ENCODE data around the gene IL24.

DNA sequence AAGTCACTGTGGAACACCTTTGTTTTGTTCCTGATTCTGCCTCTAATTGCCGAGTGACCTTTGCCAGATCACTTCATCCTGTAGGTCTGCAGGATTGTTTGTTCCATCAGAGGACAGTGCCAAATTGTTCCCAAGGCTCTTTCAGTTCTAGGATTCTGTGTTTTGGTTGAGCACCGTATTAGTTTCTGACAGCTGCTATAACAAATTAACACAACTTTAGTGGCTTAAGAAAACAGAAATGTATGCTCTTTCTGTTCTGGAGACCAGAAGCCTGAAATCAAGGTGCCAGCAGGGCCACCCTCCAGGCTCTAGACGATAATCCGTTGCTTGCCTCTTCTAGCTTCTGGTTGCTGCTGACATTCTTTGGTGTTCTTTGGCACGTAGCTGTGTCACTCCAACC is 52.4 kb downstream of the IL24 start:
- TF ChIP-seq, protein P1, sequence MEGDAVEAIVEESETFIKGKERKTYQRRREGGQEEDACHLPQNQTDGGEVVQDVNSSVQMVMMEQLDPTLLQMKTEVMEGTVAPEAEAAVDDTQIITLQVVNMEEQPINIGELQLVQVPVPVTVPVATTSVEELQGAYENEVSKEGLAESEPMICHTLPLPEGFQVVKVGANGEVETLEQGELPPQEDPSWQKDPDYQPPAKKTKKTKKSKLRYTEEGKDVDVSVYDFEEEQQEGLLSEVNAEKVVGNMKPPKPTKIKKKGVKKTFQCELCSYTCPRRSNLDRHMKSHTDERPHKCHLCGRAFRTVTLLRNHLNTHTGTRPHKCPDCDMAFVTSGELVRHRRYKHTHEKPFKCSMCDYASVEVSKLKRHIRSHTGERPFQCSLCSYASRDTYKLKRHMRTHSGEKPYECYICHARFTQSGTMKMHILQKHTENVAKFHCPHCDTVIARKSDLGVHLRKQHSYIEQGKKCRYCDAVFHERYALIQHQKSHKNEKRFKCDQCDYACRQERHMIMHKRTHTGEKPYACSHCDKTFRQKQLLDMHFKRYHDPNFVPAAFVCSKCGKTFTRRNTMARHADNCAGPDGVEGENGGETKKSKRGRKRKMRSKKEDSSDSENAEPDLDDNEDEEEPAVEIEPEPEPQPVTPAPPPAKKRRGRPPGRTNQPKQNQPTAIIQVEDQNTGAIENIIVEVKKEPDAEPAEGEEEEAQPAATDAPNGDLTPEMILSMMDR (IDR thresholded peaks at IDR 0.05) = no peak
- no peak for TF ChIP-seq POLR2A (IDR thresholded peaks at IDR 0.05; ENCODE audit: low read depth)

Measured in esophagus muscularis mucosa (tissue), 3 donors.